B cell (primary cell): ENCODE results near the gene UMODL1. TPM values are rescaled to one million over a fixed set of nuclear protein-coding genes. Genes with fewer than 3 reads are reported as not detected.

Experiments used
- ATAC-seq: fragments of 200-7000 bp; cut with Tn5 transposase; one replicate; pipeline ENCODE4 v1.10.0; 2021; ENCODE audit warnings: low read depth, mild to moderate bottlenecking, moderate number of reproducible peaks, moderate library complexity
- CTCF ChIA-PET: fragments of 350-600 bp; sonication (Branson Sonifier 250); formaldehyde crosslinking; loops from one replicate; lab custom pipeline; 2021; ENCODE audit warnings: antibody characterized with exemption, inconsistent platforms; lab: Charles Lee
- POLR2A ChIA-PET: fragments of 350-600 bp; sonication (Branson Sonifier 250); formaldehyde crosslinking; loops from one replicate; lab custom pipeline; 2021; ENCODE audit warnings: antibody characterized with exemption; lab: Charles Lee
- DNase-seq: peaks from one replicate; pipeline ENCODE4 v3.0.0; 2013
- H2AFZ ChIP-seq: 2 replicates; pipeline ENCODE4 v1.6.1; 2012; ENCODE audit warnings: mild to moderate bottlenecking, low read depth, low read length; ENCODE audit not compliant: insufficient read depth, poor library complexity, severe bottlenecking
- H3K27ac ChIP-seq, 2 donors: 1 replicate in 1 of 2; 2 replicates in 1 of 2; pipeline ENCODE4 v1.5.1; 2012 to 2013; ENCODE audit warnings: low read length in 2 of 2, mild to moderate bottlenecking in 2 of 2, moderate library complexity in 1 of 2
- H3K27me3 ChIP-seq, 4 experiments: fragments of 200-600 bp in 1 of 4; sonication (generic) in 1 of 4; replicated peaks in 1 of 4; 1 replicate in 2 of 4; 2 replicates in 2 of 4; pipeline versions ENCODE4 v1.6.1 to v1.7.0; 2013 to 2016; ENCODE audit warnings: low read length in 3 of 4, mild to moderate bottlenecking in 2 of 4, mixed read lengths in 1 of 4, moderate library complexity in 1 of 4; ENCODE audit not compliant: insufficient read depth in 4 of 4, control insufficient read depth in 3 of 4; ENCODE audit errors: control extremely low read depth in 1 of 4
- H3K36me3 ChIP-seq, 2 experiments: replicated peaks in 1 of 2; 1 replicate in 1 of 2; 2 replicates in 1 of 2; pipeline versions ENCODE4 v1.6.1 to v1.7.1; 2013; ENCODE audit warnings: low read length in 1 of 2; ENCODE audit not compliant: insufficient read depth in 2 of 2, control insufficient read depth in 1 of 2; ENCODE audit errors: control extremely low read depth in 1 of 2, extremely low read depth in 1 of 2
- H3K4me1 ChIP-seq, 2 donors: fragments of 200-600 bp in 1 of 2; sonication (generic) in 1 of 2; 1 replicate in 1 of 2; 2 replicates in 1 of 2; pipeline versions ENCODE4 v1.5.1 to v1.6.1; 2013 to 2017; ENCODE audit warnings: low read length in 2 of 2; ENCODE audit not compliant: control insufficient read depth in 2 of 2, insufficient read depth in 2 of 2
- H3K4me2 ChIP-seq: replicated peaks from 2 replicates; pipeline ENCODE3; 2012; ENCODE audit warnings: mild to moderate bottlenecking, low read depth, low read length; ENCODE audit not compliant: poor library complexity, severe bottlenecking
- H3K4me3 ChIP-seq, 5 experiments: fragments of 200-600 bp in 1 of 5; sonication (generic) in 1 of 5; 1 replicate in 3 of 5; 2 replicates in 2 of 5; pipeline versions ENCODE4 v1.5.1 to v1.7.0; 2011 to 2016; ENCODE audit warnings: low read length in 4 of 5, mild to moderate bottlenecking in 4 of 5, low read depth in 2 of 5, control low read depth in 1 of 5, moderate library complexity in 1 of 5; ENCODE audit not compliant: insufficient read depth in 1 of 5; ENCODE audit errors: control extremely low read depth in 1 of 5, extremely low read depth in 1 of 5
- H3K79me2 ChIP-seq: fragments of 200-600 bp; sonication (generic); one replicate; pipeline ENCODE4 v1.6.0; 2016; ENCODE audit warnings: low read length; ENCODE audit not compliant: control insufficient read depth, insufficient read depth
- H3K9ac ChIP-seq: fragments of 200-600 bp; sonication (generic); 2 replicates; pipeline ENCODE4 v1.6.1; 2017; ENCODE audit warnings: mild to moderate bottlenecking, low read length, moderate library complexity
- H3K9me3 ChIP-seq, 3 donors: one replicate each; pipeline versions ENCODE4 v1.6.1 to v1.7.1; 2013; ENCODE audit warnings: low read length in 2 of 3; ENCODE audit not compliant: control insufficient read depth in 2 of 3, insufficient read depth in 1 of 3; ENCODE audit errors: control extremely low read depth in 1 of 3
- H4K20me1 ChIP-seq: 2 replicates; pipeline ENCODE4 v1.6.0; 2012; ENCODE audit warnings: mild to moderate bottlenecking, low read length; ENCODE audit not compliant: insufficient read depth, control insufficient read depth, poor library complexity, severe bottlenecking
- H3K27ac Mint-ChIP-seq: one replicate; pipeline ENCODE4 v1.8.0; 2021; ENCODE audit warnings: mixed read lengths
- H3K27me3 Mint-ChIP-seq: one replicate; pipeline ENCODE4 v1.8.0; 2021; ENCODE audit warnings: mixed read lengths
- H3K4me1 Mint-ChIP-seq: one replicate; pipeline ENCODE4 v1.8.0; 2021; ENCODE audit warnings: mixed read lengths
- H3K4me3 Mint-ChIP-seq: one replicate; pipeline ENCODE4 v1.8.0; 2021; ENCODE audit warnings: mixed read lengths
- H3K9me3 Mint-ChIP-seq: one replicate; pipeline ENCODE4 v1.8.0; 2022; ENCODE audit warnings: mixed read lengths; ENCODE audit not compliant: insufficient read depth
- EZH2 ChIP-seq: IDR thresholded peaks from 2 replicates; pipeline ENCODE4 v1.6.1; 2012; ENCODE audit warnings: borderline replicate concordance, low read depth, mild to moderate bottlenecking, moderate library complexity, low read length; ENCODE audit not compliant: insufficient read depth, poor library complexity, severe bottlenecking
- WGBS: methylation state at CpG from one replicate; pipeline ENCODE4 v1.1.5; 2013; ENCODE audit warnings: missing lambda C conversion rate; ENCODE audit not compliant: insufficient coverage; 5-methylcytosine and 5-hydroxymethylcytosine counted together
- intact Hi-C: fragments of 100-400 bp; cut with micrococcal nuclease; formaldehyde crosslinking; loops from one replicate; pipeline ENCODE4 v1.10.0; 2022
- polyA plus RNA-seq: library from polyadenylated mRNA; depleted of rRNA; stranded (reverse); fragments of >200 nt; gene quantifications from 2 replicates; pipeline ENCODE4 v1.2.3, GENCODE V29; 2012
- total RNA-seq, 2 donors: library from RNA; stranded (reverse); fragments of 120-200 nt in 1 of 2; gene quantifications; 1 replicate in 1 of 2; 2 replicates in 1 of 2; pipeline versions ENCODE4 v1.2.3 to v1.2.4, GENCODE V29; 2013 to 2022
- TF ChIP-seq, protein P1 (sequence below): fragments of 200-600 bp; IDR thresholded peaks from one replicate; pipeline ENCODE4 v1.8.0; 2022; ENCODE audit warnings: antibody characterized with exemption, mild to moderate bottlenecking

UMODL1 gene
- total and polyA plus RNA-seq, 2 donors (not counting 1 experiment from before 2014, with no cell fraction given) = 0.10 to 0.49 TPM

DNA sequence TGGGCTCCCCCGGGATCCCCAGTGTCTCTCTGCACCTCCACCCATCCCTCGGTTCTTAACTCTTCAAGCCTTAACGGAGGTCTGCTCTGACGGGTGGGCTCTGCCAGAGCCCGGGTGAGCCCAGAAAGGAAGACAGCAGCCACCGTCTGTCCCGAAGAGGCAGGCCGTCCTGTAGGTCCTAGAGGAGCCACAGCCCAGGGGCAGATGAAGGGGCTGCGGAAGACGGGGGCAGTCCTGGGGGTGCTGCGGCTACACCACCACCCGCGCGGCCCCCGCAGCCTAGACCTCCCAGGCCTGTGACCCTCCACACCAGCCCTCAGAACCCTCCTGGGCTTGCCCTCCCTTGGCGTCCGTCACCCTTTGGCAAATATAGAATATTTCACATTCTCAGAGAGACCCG is 71.0 kb downstream of the UMODL1 start:
- Mint-ChIP-seq H3K27ac (no peak overlapping the region), H3K4me1 (peaks cover 12% of the 10 kb centered on the region), H3K27me3 (peaks cover 9% of the 10 kb centered on the region), H3K9me3 (no peaks in the 10 kb centered on the region), H3K4me3 (no peak overlapping the region)
- Histone ChIP-seq H3K9ac (no peak overlapping the region), H3K36me3 (no peaks in the 10 kb centered on the region), H2AFZ (no peak overlapping the region), H4K20me1 (no peaks in the 10 kb centered on the region), H3K9me3 (no peaks in the 10 kb centered on the region), H3K4me1 (peaks cover 8 to 14% of the 10 kb centered on the region in 2 donors), H3K27me3 (peaks cover 0 to 3% (median 0%) of the 10 kb centered on the region in 4 experiments), H3K27ac (no peak overlapping the region), H3K79me2 (no peaks in the 10 kb centered on the region), H3K4me2 (no peak overlapping the region), H3K4me3 (no peak overlapping the region)
- POLR2A ChIA-PET = no interaction called here
- intact Hi-C loops = no loop called here
- ATAC-seq = no peak
- TF ChIP-seq, protein P1, sequence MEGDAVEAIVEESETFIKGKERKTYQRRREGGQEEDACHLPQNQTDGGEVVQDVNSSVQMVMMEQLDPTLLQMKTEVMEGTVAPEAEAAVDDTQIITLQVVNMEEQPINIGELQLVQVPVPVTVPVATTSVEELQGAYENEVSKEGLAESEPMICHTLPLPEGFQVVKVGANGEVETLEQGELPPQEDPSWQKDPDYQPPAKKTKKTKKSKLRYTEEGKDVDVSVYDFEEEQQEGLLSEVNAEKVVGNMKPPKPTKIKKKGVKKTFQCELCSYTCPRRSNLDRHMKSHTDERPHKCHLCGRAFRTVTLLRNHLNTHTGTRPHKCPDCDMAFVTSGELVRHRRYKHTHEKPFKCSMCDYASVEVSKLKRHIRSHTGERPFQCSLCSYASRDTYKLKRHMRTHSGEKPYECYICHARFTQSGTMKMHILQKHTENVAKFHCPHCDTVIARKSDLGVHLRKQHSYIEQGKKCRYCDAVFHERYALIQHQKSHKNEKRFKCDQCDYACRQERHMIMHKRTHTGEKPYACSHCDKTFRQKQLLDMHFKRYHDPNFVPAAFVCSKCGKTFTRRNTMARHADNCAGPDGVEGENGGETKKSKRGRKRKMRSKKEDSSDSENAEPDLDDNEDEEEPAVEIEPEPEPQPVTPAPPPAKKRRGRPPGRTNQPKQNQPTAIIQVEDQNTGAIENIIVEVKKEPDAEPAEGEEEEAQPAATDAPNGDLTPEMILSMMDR = no peak
- TF ChIP-seq EZH2 = no peak
- no peak for DNase-seq
- 97% methylated on average over 14 of the region's 18 CpGs for WGBS
- CTCF ChIA-PET = interaction anchor here (1.1 kb wide), 1 partner anchor 34 kb away, joined by 3 read pairs; no protein-coding TSS in a partner anchor

DNA sequence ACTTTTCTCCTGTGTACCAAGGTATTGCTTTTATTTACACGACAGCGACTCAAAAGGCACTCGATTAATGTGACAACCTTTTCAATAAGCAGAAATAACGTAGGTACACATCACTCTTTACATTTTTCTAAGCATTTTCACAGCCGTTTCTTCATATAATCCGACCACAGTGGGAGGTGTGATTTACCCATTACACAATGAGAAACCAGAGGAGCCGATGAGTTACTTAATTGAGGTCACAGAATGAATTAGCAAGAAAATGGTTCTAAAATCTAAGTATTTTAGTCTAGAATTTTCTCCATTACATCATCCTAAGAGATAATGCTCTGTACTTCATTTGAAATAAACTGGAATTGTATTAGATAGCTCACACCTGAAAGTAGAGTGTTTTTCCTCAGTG is 71.5 kb downstream of the UMODL1 start:
- intact Hi-C loops = no loop called here
- Mint-ChIP-seq H3K9me3 (no peaks in the 10 kb centered on the region), H3K27ac (no peak overlapping the region), H3K4me1 (peaks cover 12% of the 10 kb centered on the region), H3K4me3 (no peak overlapping the region), H3K27me3 (peaks cover 9% of the 10 kb centered on the region)
- ATAC-seq (no peak), DNase-seq (no peak)
- Histone ChIP-seq H3K36me3 (no peaks in the 10 kb centered on the region), H3K4me2 (no peak overlapping the region), H3K27ac (no peak overlapping the region), H3K4me3 (no peak overlapping the region), H3K4me1 (peaks cover 8 to 14% of the 10 kb centered on the region in 2 donors), H2AFZ (no peak overlapping the region), H4K20me1 (no peaks in the 10 kb centered on the region), H3K79me2 (no peaks in the 10 kb centered on the region), H3K27me3 (peaks cover 0 to 3% (median 0%) of the 10 kb centered on the region in 4 experiments), H3K9ac (no peak overlapping the region), H3K9me3 (no peaks in the 10 kb centered on the region)
- 60% methylated on average over 1 of the region's 7 CpGs for WGBS
- no peak for TF ChIP-seq EZH2
- TF ChIP-seq, protein P1 = no peak
- ChIA-PET POLR2A (no interaction called here), CTCF (interaction anchor here (1.1 kb wide), 1 partner anchor 33 kb away, joined by 3 read pairs; no protein-coding TSS in a partner anchor)
